Activated CD4-positive, alpha-beta memory T cell treated with anti-CD3 and anti-CD28 coated beads for 36 hours (primary cell): ENCODE data around the gene UNC13C. TPM values are rescaled to one million over a fixed set of nuclear protein-coding genes. Genes with fewer than 3 reads are reported as not detected.

Experiments
- CTCF ChIA-PET: fragments of 350-600 bp; sonication (Branson Sonifier 250); formaldehyde crosslinking; loops from one replicate; lab custom pipeline; 2021; ENCODE audit warnings: antibody characterized with exemption, inconsistent platforms; lab: Charles Lee
- POLR2A ChIA-PET: fragments of 350-600 bp; sonication (Branson Sonifier 250); formaldehyde crosslinking; loops from one replicate; lab custom pipeline; 2021; ENCODE audit warnings: antibody characterized with exemption; lab: Charles Lee
- DNase-seq: peaks from one replicate; pipeline ENCODE4 v3.0.0-alpha.2; 2020
- H3K27ac Mint-ChIP-seq: one replicate; pipeline ENCODE4 v1.8.0; 2021; ENCODE audit warnings: mixed read lengths
- H3K27me3 Mint-ChIP-seq: one replicate; pipeline ENCODE4 v1.8.0; 2021; ENCODE audit warnings: mixed read lengths
- H3K36me3 Mint-ChIP-seq: one replicate; pipeline ENCODE4 v1.8.0; 2021; ENCODE audit warnings: mixed read lengths
- H3K4me1 Mint-ChIP-seq: one replicate; pipeline ENCODE4 v1.8.0; 2021; ENCODE audit warnings: low read depth, mixed read lengths
- H3K4me3 Mint-ChIP-seq: one replicate; pipeline ENCODE4 v1.8.0; 2021; ENCODE audit warnings: mild to moderate bottlenecking, mixed read lengths
- H3K9me3 Mint-ChIP-seq: one replicate; pipeline ENCODE4 v1.8.0; 2021; ENCODE audit warnings: mixed read lengths
- intact Hi-C: fragments of 100-400 bp; cut with micrococcal nuclease; formaldehyde crosslinking; loops from one replicate; pipeline ENCODE4 v1.15.1; 2023
- total RNA-seq, 2 experiments: library from RNA; stranded (reverse); gene quantifications; one replicate each; pipeline ENCODE4 v1.2.3, GENCODE V29; 2021

Gene UNC13C
- total RNA-seq, 2 experiments from 2014 or later, result not detected

DNA sequence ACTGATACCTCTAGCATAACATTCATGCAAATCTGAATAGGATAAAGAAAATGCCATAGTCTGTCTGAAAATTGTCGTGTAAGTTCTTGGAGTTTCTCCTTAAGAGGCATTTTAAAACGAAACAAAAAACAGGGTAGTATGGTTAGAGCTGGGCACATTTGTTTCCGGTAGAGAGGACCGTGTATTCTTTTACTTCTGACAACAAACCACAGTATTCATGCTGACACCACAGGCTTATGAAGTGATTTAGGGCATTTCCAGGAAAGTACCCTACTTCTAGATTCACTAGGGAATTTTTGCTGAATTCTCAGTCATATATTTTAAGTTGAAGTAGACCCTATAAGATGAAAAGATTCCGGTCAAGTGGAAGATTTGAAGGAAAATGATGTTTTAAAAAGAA lies 541.3 kb downstream of the UNC13C start:
- CTCF ChIA-PET, result no interaction called here
- H3K36me3 Mint-ChIP-seq, result no peaks in the 10 kb centered on the region
- no peak overlapping the region for H3K4me3 Mint-ChIP-seq
- H3K27me3 Mint-ChIP-seq, result peaks cover 2% of the 10 kb centered on the region
- POLR2A ChIA-PET, result no interaction called here
- H3K4me1 Mint-ChIP-seq, result peaks cover 12% of the 10 kb centered on the region
- intact Hi-C loops, result no loop called here
- H3K27ac Mint-ChIP-seq, result no peak overlapping the region
- no peak for DNase-seq
- H3K9me3 Mint-ChIP-seq, result no peaks in the 10 kb centered on the region

DNA sequence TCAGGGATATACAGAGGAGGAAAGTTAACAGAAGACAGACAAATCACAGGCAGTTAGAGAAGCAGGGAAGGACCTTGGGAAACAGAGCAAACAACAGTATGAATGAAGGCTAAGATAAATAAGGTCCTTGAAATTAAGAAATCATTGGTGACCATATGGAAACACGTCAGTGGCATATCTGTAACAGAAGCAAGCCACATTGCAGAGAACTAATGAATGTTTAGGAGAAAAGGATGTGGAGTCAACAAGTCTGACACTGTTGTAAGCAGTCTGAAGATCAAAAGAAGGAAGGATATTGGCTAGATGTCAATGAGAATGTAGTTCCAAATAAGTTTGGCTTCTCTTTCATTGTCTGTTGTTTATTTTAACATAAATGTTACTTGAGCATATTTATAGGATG lies 542.4 kb downstream of the UNC13C start:
- no peak for DNase-seq
- CTCF ChIA-PET, result no interaction called here
- Mint-ChIP-seq H3K27ac (no peak overlapping the region), H3K4me1 (peaks cover 12% of the 10 kb centered on the region), H3K27me3 (peaks cover 2% of the 10 kb centered on the region), H3K36me3 (no peaks in the 10 kb centered on the region), H3K4me3 (no peak overlapping the region), H3K9me3 (no peaks in the 10 kb centered on the region)
- intact Hi-C loops, result no loop called here
- POLR2A ChIA-PET, result no interaction called here

DNA sequence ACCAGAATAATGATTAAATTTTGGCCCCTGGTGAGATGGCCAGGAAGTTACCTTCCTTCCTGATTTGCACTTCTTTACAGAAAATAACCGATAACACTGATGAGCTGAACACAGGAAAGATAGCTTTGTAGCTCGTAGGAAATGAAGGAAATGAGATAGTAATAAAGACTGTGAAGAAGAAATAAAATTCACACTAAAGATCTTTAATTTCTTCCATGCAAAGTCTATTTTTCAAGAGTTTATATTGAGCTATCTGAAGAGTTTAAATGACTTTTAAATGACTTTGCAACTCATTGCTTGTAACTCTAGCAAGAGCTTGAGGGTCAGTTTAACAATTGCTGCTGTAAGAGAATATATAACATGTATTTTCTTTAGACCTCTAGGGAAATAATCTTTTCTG lies 543.0 kb downstream of the UNC13C start:
- no peaks in the 10 kb centered on the region for H3K27me3 Mint-ChIP-seq
- ChIA-PET CTCF (no interaction called here), POLR2A (no interaction called here)
- no peak for DNase-seq
- no peak overlapping the region for H3K27ac Mint-ChIP-seq
- H3K9me3 Mint-ChIP-seq, result no peaks in the 10 kb centered on the region
- H3K36me3 Mint-ChIP-seq, result no peaks in the 10 kb centered on the region
- H3K4me3 Mint-ChIP-seq, result no peak overlapping the region
- intact Hi-C loops, result no loop called here
- peaks cover 12% of the 10 kb centered on the region for H3K4me1 Mint-ChIP-seq

DNA sequence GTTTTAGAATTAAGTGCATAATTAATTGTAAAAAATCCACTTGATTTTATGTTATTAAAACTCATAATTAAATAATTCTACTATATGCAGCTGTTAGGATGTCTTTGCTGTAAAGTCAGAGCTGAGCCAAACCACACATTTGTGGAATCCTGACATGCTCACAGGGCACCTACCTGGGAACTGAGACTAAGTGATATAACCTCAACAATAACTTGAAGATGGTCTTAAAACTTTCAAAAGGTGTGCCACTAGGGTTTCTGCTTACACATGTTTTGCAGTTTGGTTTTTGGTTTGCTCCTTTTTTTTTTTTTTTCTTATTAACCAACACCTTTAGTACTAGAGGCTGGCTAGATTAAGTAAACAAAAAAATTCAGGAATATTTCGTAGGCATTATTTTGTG lies 549.8 kb downstream of the UNC13C start:
- POLR2A ChIA-PET, result no interaction called here
- Mint-ChIP-seq H3K27ac (no peak overlapping the region), H3K4me3 (no peak overlapping the region), H3K27me3 (peaks cover 5% of the 10 kb centered on the region), H3K36me3 (no peaks in the 10 kb centered on the region), H3K4me1 (no peaks in the 10 kb centered on the region), H3K9me3 (no peaks in the 10 kb centered on the region)
- intact Hi-C loops, result no loop called here
- CTCF ChIA-PET, result no interaction called here
- DNase-seq, result no peak

DNA sequence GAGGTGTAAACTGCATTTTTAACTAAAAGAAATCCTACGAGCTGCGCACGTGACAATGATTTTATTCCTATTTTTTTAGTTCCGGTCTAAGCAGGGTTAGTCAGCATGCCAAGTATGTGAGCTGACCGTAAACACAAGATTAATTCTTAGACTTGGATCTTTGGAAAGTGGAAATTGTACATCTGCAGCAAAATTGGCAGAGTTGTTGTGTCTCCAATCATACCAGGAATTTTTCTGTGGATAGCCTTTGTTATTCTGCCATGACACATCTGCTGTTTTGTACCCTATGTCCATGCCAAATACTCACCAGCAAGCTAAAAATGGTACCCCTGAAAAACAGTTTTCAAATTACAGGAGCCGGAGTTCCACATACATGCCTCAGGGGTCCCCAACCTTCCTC lies 562.5 kb downstream of the UNC13C start:
- H3K4me3 Mint-ChIP-seq, result no peak overlapping the region
- no peaks in the 10 kb centered on the region for H3K36me3 Mint-ChIP-seq
- ChIA-PET CTCF (no interaction called here), POLR2A (no interaction called here)
- H3K27ac Mint-ChIP-seq, result no peak overlapping the region
- intact Hi-C loops, result no loop called here
- H3K9me3 Mint-ChIP-seq, result peaks cover 35% of the 10 kb centered on the region
- no peak for DNase-seq
- no peaks in the 10 kb centered on the region for H3K4me1 Mint-ChIP-seq
- H3K27me3 Mint-ChIP-seq, result no peaks in the 10 kb centered on the region

DNA sequence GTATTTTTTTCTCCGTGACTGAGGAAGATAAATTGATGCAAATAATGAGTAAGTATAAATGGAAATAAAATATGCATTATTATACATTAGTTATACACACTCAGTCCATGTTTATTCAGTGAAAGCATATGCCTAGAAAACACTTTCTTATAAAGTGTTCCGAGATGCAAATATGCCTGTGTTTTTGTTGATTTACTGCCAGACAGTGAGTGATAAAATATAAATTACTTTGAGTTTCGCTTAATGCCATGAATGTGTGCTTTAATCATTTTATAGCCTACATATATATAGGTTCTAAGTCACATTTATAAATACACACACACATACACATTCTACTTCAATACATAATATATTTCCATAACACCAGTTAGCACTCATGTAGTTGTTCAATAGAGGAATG lies 569.2 kb downstream of the UNC13C start:
- ChIA-PET CTCF (no interaction called here), POLR2A (no interaction called here)
- Mint-ChIP-seq H3K36me3 (no peaks in the 10 kb centered on the region), H3K4me1 (no peaks in the 10 kb centered on the region), H3K9me3 (peaks cover 8% of the 10 kb centered on the region), H3K4me3 (no peak overlapping the region), H3K27ac (no peak overlapping the region), H3K27me3 (no peaks in the 10 kb centered on the region)
- no peak for DNase-seq
- intact Hi-C loops, result no loop called here

DNA sequence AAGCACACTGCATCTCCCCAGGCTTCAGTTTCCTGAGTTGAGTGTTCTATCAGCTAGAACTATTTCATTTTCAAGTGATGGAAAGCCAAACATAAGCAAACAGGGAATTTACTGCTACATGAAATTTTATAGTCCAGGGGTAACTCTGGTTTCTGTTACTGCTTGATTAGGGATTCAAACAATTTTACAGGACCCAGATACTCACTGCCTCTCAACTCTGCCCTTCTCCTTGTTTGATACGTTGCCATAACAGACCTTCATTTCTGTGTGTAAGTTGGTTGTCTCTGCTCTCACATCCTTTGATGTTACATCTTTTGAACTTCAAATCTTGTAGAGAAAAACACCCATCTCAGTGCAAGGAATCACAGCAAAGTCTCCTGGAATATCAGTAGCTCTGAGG lies 572.7 kb downstream of the UNC13C start:
- no peak for DNase-seq
- Mint-ChIP-seq H3K36me3 (no peaks in the 10 kb centered on the region), H3K27ac (no peak overlapping the region), H3K4me3 (no peak overlapping the region), H3K27me3 (no peaks in the 10 kb centered on the region), H3K4me1 (no peaks in the 10 kb centered on the region), H3K9me3 (no peaks in the 10 kb centered on the region)
- CTCF ChIA-PET, result no interaction called here
- POLR2A ChIA-PET, result no interaction called here
- intact Hi-C loops, result no loop called here

DNA sequence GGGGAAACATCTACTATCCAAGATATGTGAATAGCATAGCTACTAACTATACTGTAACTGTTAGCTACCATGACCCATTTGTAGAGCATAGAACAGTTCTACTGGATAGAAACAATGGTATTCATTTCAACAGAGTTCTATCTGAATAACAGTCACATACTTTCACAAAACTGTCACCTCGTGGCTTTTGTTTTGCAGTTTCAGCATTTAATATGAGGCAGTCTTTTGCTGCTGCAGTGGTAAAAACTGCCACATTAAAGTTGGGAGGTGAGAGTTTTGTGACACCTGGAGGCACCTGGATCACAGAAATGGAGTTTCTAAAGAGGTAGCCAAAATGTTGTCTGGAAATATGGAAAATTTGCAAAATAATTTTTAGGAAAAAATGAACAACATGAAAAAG lies 578.0 kb downstream of the UNC13C start:
- no peaks in the 10 kb centered on the region for H3K27me3 Mint-ChIP-seq
- no peaks in the 10 kb centered on the region for H3K36me3 Mint-ChIP-seq
- H3K4me3 Mint-ChIP-seq, result no peak overlapping the region
- no peak overlapping the region for H3K27ac Mint-ChIP-seq
- DNase-seq, result no peak
- ChIA-PET POLR2A (no interaction called here), CTCF (no interaction called here)
- no peaks in the 10 kb centered on the region for H3K4me1 Mint-ChIP-seq
- intact Hi-C loops, result no loop called here
- peaks cover 3% of the 10 kb centered on the region for H3K9me3 Mint-ChIP-seq

DNA sequence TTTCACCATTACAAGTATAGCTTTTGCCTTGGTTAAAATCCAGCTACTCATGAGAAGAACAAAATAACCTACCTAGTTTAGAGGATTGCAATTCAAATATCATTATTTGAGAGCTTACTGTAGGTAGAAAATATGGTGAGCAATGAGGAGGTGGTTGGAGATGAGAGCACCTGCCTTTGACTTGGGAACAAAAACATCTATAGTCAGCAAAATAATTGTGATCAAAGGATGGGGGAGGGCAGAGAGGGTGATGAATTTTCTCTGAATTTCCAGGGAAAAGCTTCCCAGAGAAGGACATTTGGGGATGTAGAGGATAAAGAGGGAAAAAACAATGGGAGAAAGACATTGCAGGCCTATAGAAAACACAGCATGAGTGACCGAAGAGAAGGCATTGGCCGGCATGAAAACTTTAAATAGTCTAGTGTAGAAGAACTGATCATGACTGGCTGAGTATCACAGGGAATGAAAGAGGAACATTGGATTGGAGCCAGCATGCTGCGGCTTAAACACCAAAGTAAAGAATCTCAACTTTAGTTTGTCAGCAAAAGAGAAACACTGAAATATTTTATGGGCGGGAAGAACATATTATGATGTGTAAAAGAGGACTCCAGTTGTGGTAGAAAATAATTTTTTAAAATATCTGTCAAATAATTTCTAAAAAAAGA lies 581.3 kb downstream of the UNC13C start:
- no peak overlapping the region for H3K27ac Mint-ChIP-seq
- POLR2A ChIA-PET, result no interaction called here
- CTCF ChIA-PET, result no interaction called here

DNA sequence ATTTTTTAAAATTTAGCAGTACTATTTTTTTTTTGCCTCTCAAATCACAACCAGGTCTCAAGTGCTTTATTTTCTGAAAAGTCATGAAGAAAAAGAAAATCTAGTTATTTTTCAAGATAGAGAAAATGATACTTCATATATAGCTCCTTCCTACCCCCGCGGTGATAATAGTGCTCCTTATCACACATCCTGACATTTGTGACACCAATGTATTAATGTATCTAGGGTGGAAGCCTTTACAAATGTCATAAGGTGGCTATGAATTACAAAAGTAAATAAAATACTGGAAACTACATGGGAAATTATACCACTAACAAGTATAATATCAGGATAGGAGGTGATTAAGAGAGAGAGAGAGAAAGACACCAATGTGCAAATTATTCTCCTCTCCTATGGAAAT lies 582.2 kb downstream of the UNC13C start:
- no peaks in the 10 kb centered on the region for H3K36me3 Mint-ChIP-seq
- peaks cover 3% of the 10 kb centered on the region for H3K9me3 Mint-ChIP-seq
- no peak for DNase-seq
- H3K27ac Mint-ChIP-seq, result no peak overlapping the region
- no peak overlapping the region for H3K4me3 Mint-ChIP-seq
- no peaks in the 10 kb centered on the region for H3K27me3 Mint-ChIP-seq
- intact Hi-C loops, result no loop called here
- ChIA-PET CTCF (no interaction called here), POLR2A (no interaction called here)
- no peaks in the 10 kb centered on the region for H3K4me1 Mint-ChIP-seq

More for the DNA sequence above, 581.3 kb downstream of the UNC13C start:
- Mint-ChIP-seq H3K4me1 (no peaks in the 10 kb centered on the region), H3K36me3 (no peaks in the 10 kb centered on the region), H3K9me3 (peaks cover 3% of the 10 kb centered on the region), H3K27me3 (no peaks in the 10 kb centered on the region), H3K4me3 (no peak overlapping the region)
- intact Hi-C loops, result no loop called here
- DNase-seq, result no peak

DNA sequence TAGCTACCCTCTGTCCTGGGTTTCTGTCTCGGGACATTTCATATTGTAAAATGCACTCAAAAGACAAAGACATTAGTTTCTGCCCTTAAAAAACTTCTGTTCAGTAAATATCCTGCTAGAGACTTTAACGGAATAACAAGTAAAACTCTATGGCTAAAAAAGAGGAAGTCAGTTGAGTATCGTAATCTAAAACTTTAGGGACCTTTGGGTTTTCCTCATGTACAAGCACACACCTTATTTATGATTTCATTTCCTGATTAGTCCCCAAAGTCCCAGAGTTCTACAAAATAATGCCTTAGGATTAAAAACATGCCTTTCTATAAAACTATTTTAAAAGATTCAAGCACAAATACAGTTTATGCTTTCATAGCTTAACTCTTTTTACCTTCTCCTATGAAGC lies 585.9 kb downstream of the UNC13C start:
- Mint-ChIP-seq H3K9me3 (no peaks in the 10 kb centered on the region), H3K4me1 (no peaks in the 10 kb centered on the region), H3K27me3 (no peaks in the 10 kb centered on the region), H3K36me3 (no peaks in the 10 kb centered on the region), H3K4me3 (no peak overlapping the region), H3K27ac (no peak overlapping the region)
- CTCF ChIA-PET, result no interaction called here
- POLR2A ChIA-PET, result no interaction called here
- DNase-seq, result no peak
- intact Hi-C loops, result no loop called here

DNA sequence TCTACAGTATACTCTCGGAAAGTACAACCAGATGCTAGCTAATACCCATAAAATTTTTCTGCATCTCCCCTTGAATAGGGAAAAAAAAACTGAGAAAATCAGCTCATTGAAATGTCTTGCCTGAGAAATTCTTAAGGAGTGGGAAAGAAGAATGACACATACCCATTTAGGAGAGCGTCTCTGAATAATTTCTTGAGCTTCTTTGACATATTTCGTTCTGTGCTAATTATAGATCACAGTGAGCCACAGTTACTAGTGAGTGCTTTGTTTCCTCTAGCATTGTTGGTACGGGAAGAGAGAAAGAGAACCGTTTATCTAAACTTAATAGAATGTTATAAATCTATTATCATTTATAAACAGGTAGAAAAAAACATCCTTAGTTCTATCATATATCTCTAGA lies 588.4 kb downstream of the UNC13C start:
- Mint-ChIP-seq H3K36me3 (no peaks in the 10 kb centered on the region), H3K27me3 (no peaks in the 10 kb centered on the region), H3K4me3 (no peak overlapping the region), H3K27ac (no peak overlapping the region), H3K9me3 (no peaks in the 10 kb centered on the region), H3K4me1 (no peaks in the 10 kb centered on the region)
- ChIA-PET POLR2A (no interaction called here), CTCF (no interaction called here)
- no peak for DNase-seq
- intact Hi-C loops, result no loop called here

DNA sequence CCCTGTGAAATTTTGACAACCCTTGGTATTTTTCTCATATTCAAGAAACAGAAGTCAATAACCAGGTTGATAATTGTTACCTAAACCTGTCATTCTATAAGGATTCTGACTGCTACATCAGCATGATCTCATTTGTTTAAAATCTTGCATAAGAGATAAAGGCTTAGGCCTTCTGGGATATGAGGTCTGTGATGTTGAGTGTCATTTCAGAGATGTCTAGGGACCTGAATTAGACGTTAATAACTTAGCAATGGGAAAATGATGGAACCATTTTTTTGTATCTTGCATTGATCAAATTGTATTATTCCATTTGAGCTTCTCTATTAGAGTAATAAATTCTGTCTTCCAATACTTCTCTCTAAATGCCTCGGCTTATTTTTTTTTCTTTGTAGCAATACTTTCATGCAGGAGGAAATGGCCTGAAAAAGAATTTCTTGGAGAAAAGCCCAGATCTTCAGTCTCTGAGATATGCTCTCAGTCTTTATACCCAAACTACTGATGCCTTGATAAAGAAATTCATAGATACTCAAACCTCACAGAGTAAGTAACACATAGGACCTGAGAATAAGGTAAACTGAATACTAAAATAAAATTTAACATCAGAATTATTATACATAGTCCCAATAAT lies 589.3 kb downstream of the UNC13C start:
- Mint-ChIP-seq H3K36me3 (no peaks in the 10 kb centered on the region), H3K27ac (no peak overlapping the region), H3K4me3 (no peak overlapping the region), H3K4me1 (no peaks in the 10 kb centered on the region), H3K9me3 (no peaks in the 10 kb centered on the region), H3K27me3 (no peaks in the 10 kb centered on the region)
- ChIA-PET POLR2A (no interaction called here), CTCF (no interaction called here)
- intact Hi-C loops, result no loop called here
- DNase-seq, result no peak
